Measurements from ENCODE around the gene SERINC3.
"Not testable (repeated sequence)": the region's sequence is repeated elsewhere in the genome, so short reads cannot be mapped to it uniquely, and the experiment has no call there.

Gene SERINC3

GRCh38 chr20:44489931-44490330, 31.9 kb downstream of the SERINC3 start:
- DNase-seq = no peak

DNA sequence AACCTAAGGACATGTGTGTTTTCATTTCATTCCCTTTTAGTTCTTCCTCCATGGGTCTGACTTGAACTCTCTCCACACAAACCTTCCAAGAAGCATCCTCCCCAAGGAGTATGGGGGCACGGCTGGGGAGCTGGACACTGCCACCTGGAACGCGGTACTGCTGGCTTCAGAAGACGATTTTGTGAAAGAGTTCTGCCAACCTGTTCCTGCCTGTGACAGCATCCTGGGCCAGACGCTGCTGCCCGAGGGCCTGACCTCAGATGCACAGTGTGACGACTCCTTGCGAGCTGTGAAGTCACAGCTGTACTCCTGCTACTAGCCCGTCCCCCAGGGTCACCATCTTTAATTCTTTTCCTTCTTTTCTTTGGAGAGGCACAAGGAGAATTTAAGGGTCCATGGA, 32.6 kb downstream of the SERINC3 start:
- DNase-seq = no peak

DNA sequence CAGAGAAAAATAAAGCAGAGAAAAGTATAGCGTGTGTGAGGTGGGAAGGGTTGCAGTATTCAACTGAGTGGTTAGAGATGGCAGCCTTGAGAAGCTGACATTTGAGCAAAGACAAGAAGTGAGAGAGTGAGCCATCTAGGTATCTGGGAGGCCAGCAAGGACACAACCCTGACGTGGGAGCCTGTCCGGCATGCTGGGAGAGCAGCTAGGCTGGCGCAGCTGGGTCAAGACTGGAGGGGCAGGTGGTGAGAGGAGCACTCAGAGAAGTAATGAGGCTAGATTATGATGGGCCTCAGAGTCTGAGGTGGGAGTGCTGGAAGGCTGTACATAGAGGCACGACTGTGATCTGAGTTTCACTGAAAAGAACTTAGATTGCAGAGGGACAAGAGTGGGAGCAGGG, 33.3 kb downstream of the SERINC3 start:
- no peak for DNase-seq

- DNase-seq = no peak
Measured at GRCh38 chr20:44485830-44486198, 36.1 kb downstream of the SERINC3 start.

GRCh38 chr20:44485078-44485829, 36.6 kb downstream of the SERINC3 start:
- DNase-seq = no peak

GRCh38 chr20:44483112-44483511, 38.8 kb downstream of the SERINC3 start:
- no peak for DNase-seq

- no peak for DNase-seq
Measured at GRCh38 chr20:44481719-44482416, 40.0 kb downstream of the SERINC3 start.

- DNase-seq = no peak
Measured at GRCh38 chr20:44480097-44480496, 41.8 kb downstream of the SERINC3 start.

- DNase-seq = no peak
Measured at GRCh38 chr20:44479643-44480042, 42.2 kb downstream of the SERINC3 start.

DNA sequence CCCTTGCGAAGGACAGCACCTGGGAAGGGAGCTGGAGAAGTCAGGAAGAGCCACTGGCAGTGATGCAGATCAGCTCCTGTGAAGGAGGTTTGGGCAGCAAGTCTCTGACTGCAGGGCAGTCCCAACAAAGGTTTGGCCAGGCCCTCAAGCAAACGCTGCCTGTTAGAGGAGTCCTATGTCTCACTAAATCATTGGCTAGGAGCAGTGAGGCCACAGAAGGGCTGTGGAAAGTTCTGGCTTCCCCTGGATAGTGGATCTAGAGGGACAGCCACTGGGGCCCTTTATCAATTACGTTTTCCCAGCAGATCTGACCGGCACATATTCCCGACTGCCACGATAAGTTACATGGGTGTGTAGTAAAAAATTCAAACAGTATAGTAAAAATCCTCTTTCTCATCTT, 43.7 kb downstream of the SERINC3 start:
- DNase-seq = no peak

- DNase-seq = no peak
Measured at GRCh38 chr20:44477151-44477550, 44.7 kb downstream of the SERINC3 start.

DNA sequence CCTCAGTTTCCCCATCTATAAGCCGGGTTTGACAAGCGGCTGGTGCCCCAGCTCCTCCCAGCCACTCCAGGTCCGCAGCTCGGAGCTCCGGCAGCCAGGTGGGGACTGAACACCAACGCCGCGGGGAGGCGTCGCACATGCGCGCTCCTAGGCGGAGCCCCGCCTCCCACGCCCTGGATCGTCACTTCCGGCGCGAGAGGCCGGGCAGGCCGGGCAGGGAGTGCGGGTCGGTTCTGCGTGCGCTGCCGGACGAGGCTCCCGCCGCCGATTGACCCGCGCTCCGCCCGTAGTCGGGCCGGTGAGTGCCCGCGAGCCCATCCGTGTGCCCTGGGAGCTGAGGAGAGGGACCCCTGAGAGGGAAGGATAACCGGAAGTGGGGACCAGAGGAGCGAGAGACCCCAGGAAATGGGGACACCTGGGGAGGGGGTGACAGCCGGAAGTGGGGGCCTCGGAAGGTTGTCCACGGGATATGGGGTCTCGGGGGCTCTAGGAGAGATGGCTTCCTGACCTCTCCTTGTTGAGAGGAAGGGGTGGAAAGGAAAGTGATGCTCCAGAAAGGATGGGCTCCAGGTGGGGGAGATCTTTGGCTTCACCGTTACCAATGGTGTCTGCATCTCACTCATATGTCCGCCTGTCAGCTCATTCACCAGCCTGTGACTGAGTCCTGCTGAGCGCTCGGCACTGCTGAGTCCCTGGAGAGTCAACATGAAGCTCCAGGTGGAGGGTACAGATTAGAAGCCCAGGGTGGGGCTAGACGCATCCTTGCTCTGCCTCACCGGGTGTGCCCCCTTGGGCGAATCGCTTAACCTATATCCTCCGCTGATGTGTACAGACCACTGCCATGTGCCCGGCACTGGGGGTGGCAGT, 45.9 kb downstream of the SERINC3 start, which contains the start of gene TTPAL:
Gene TTPAL, plus strand, starts transcription at position 181 of the 867 bp plus-strand sequence. CDS start 4,126 bp downstream, outside the sequence.
- DNase-seq = peak; percentile 94

DNA sequence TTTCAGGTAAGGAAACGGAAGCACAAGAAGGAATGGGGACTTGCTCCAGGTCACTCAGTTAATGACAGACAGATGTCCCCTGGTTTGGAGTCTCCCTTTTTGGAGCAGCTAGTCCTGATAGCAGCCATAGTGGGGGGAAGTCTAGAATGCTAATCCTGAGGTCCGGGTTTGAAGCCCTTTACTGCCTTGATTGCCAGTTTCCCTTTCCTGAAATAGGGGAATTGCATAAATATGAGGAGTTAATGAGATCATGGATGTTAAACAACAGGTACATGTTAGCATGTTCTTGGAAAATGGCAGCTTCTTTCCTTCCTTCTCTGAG, 46.5 kb downstream of the SERINC3 start:
- no peak for DNase-seq

DNA sequence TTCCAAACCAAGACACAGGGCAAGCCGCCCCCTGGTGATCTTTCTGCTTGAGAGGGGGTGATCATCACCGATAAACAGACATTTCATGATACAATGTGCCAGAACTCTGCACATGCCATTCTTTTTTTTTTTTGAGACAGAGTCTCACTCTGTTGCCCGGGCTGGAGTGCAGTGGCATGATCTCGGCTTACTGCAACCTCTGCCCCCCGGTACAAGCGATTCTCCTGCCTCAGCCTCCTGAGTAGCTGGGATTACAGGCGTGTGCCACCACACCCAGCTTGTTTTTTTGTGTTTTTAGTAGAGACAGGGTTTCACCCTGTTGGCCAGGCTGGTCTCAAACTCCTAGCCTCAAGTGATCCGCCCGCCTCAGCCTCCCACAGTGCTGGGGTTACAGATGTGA, 49.6 kb downstream of the SERINC3 start:
- DNase-seq = not testable (repeated sequence)

DNA sequence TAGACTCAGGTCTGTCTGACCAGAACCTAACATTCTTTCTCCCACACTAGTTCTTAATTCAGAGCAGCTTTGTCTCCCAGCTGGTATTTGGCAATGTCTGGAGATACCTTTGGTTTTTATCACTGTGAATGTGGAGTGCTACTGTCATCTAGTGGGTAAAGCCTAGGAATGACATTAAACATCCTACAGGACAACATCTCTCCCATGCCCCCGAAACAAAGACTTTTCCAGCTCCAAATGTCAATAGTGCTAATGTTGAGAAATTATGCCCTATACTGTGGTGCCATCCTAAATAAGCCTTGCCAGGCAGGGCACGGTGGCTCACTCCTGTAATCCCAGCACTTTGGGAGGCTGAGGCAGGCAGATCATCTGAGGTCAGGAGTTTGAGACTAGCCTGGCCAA, 50.4 kb downstream of the SERINC3 start:
- DNase-seq = peak; percentile 36

DNA sequence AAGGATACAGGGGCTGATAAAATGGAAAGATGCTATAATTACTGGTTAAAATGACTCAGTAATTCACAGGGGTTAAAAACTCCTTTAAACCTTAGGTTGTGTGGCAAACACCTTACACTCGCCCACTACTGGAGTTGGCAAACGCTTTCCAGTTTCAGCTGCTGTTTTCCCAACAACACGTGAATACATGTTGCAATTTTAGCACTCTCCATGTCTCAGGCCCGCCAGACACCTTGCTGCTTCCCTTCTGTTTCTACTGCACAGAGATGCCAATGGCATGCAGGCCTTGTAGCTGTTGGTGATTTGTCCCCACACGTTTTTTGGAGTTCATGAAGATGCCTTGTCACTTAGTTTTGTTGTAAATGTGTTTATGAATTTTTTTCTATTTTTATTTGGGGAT, 51.5 kb downstream of the SERINC3 start:
- DNase-seq = no peak

GRCh38 chr20:44468044-44468782, 53.7 kb downstream of the SERINC3 start:
- DNase-seq = no peak

GRCh38 chr20:44467289-44467883, 54.5 kb downstream of the SERINC3 start:
- no peak for DNase-seq

DNA sequence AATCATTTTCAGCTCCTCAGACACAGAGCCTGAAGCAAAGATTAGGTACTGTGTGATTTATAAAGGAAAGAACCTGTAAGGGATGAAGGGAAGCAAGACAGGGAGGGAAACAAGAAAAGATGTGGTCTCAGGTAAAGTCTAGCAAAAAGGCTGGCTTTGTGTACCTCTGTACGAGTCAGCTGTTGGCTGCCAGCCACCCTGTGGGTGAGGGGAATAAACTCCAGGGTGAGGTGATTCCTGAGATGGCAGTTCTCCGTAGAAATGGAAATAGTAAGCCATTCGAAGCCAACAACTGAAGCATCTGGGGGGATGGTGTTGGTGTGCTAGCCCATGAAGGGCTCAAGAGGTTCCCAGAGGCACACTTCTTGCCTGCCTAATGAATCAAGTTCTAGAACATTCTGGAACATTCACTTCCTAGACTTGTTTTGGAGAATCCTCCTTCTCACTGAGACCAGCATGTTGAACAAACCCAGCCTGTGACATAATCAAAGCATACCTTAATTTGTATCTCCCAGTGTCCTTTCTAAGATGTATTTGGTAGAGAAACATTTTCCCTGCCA, 56.8 kb downstream of the SERINC3 start:
- DNase-seq = no peak

DNA sequence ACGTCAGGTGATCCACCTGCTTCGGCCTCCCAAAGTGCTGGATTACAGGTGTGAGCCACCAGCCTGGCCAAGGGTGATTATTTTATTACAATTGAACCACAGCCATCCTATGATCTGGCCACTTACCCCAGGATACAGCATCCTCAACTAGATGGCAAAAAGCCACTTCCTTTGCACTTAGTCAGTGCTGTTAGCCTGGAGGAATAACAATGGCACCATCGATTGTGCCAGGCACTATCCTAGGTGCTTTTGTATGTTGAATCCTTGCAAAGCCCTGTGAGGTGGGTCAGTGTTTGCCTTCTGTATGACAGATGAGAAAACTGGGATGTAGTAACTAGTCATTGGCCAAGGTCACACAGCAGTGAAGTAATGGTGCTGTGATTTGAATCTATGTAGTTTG, 57.4 kb downstream of the SERINC3 start:
- no peak for DNase-seq

GRCh38 chr20:44463466-44463865, 58.4 kb downstream of the SERINC3 start:
- DNase-seq = no peak

DNA sequence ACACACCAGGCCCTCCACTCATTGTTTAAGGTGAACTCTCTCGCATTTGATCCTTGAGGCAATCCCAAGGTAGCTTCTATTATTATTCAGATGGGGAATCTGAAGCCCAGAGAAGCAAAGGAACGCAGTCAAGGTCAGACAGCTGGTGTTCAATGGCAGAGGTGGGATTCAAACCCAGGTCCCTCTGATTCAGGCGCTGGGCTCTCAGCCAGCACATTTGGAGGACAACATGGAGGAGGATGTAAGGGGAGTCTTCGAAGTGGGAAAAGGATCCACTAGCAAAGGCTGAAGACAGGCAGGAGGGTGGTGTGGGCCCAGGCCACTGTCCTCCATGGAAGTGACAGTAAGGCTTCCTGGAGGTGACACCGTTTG, 60.1 kb downstream of the SERINC3 start:
- no peak for DNase-seq
